Activated CD8-positive, alpha-beta T cell treated with anti-CD3 and anti-CD28 coated beads, Interleukin-2, amount 10 ng/mL, durations not matched to agents 7 days and 5 days (primary cell): Measurements from ENCODE around the gene LRRIQ3. TPM values are rescaled to one million over a fixed set of nuclear protein-coding genes. Genes with fewer than 3 reads are reported as not detected.

Experiments
- ATAC-seq: fragments of 150-1000 bp; cut with Tn5 transposase; one replicate; pipeline ENCODE4 v1.10.0; 2021; ENCODE audit warnings: moderate library complexity
- CTCF ChIA-PET: fragments of 350-600 bp; sonication (Branson Sonifier 250); formaldehyde crosslinking; loops from one replicate; lab custom pipeline; 2021; ENCODE audit warnings: antibody characterized with exemption; lab: Charles Lee
- POLR2A ChIA-PET: fragments of 350-600 bp; sonication (Branson Sonifier 250); formaldehyde crosslinking; loops from one replicate; lab custom pipeline; 2021; ENCODE audit warnings: antibody characterized with exemption; lab: Charles Lee
- DNase-seq: peaks from one replicate; pipeline ENCODE4 v3.0.0-alpha.2; 2020
- H3K27ac Mint-ChIP-seq: one replicate; pipeline ENCODE4 v1.8.0; 2021; ENCODE audit warnings: mild to moderate bottlenecking, mixed read lengths
- H3K27me3 Mint-ChIP-seq: one replicate; pipeline ENCODE4 v1.8.0; 2021; ENCODE audit warnings: low read depth, mixed read lengths
- H3K36me3 Mint-ChIP-seq: one replicate; pipeline ENCODE4 v1.8.0; 2021; ENCODE audit warnings: low read depth, mixed read lengths
- H3K4me1 Mint-ChIP-seq: one replicate; pipeline ENCODE4 v1.8.0; 2021; ENCODE audit warnings: low read depth, mixed read lengths
- H3K4me3 Mint-ChIP-seq: one replicate; pipeline ENCODE4 v1.8.0; 2021; ENCODE audit warnings: mild to moderate bottlenecking, mixed read lengths
- H3K9me3 Mint-ChIP-seq: one replicate; pipeline ENCODE4 v1.8.0; 2022; ENCODE audit warnings: mixed read lengths; ENCODE audit not compliant: insufficient read depth
- total RNA-seq, 2 experiments: library from RNA; stranded (reverse); gene quantifications; one replicate each; pipeline ENCODE4 v1.2.3, GENCODE V29; 2021

The LRRIQ3 gene
- total RNA-seq, 2 experiments from 2014 or later, result 0.37 to 0.45 TPM

- H3K4me1 Mint-ChIP-seq, result no peaks in the 10 kb centered on the region
- H3K27me3 Mint-ChIP-seq, result no peaks in the 10 kb centered on the region
- ChIA-PET CTCF (no interaction called here), POLR2A (no interaction called here)
- DNase-seq (no peak), ATAC-seq (no peak)
- no peak overlapping the region for H3K27ac Mint-ChIP-seq
- no peak overlapping the region for H3K4me3 Mint-ChIP-seq
- H3K36me3 Mint-ChIP-seq, result no peaks in the 10 kb centered on the region
- H3K9me3 Mint-ChIP-seq, result no peaks in the 10 kb centered on the region
Observed at GRCh38 chr1:74091371-74091770, 106.6 kb downstream of the LRRIQ3 start.

- DNase-seq (no peak), ATAC-seq (no peak)
- Mint-ChIP-seq H3K9me3 (no peaks in the 10 kb centered on the region), H3K4me1 (no peaks in the 10 kb centered on the region), H3K27ac (no peak overlapping the region), H3K36me3 (no peaks in the 10 kb centered on the region), H3K27me3 (no peaks in the 10 kb centered on the region), H3K4me3 (no peak overlapping the region)
- POLR2A ChIA-PET, result no interaction called here
- CTCF ChIA-PET, result no interaction called here
Observed at GRCh38 chr1:74083128-74083527, 114.8 kb downstream of the LRRIQ3 start.

- H3K27me3 Mint-ChIP-seq, result no peaks in the 10 kb centered on the region
- ChIA-PET POLR2A (no interaction called here), CTCF (no interaction called here)
- H3K27ac Mint-ChIP-seq, result no peak overlapping the region
- H3K36me3 Mint-ChIP-seq, result no peaks in the 10 kb centered on the region
- H3K4me3 Mint-ChIP-seq, result no peak overlapping the region
- ATAC-seq (no peak), DNase-seq (no peak)
- no peaks in the 10 kb centered on the region for H3K4me1 Mint-ChIP-seq
- H3K9me3 Mint-ChIP-seq, result no peaks in the 10 kb centered on the region
Observed at GRCh38 chr1:74065081-74065480, 132.9 kb downstream of the LRRIQ3 start.

- H3K4me3 Mint-ChIP-seq, result no peak overlapping the region
- H3K27ac Mint-ChIP-seq, result no peak overlapping the region
- no peaks in the 10 kb centered on the region for H3K27me3 Mint-ChIP-seq
- CTCF ChIA-PET, result no interaction called here
- no peak for ATAC-seq
- POLR2A ChIA-PET, result no interaction called here
- H3K36me3 Mint-ChIP-seq, result no peaks in the 10 kb centered on the region
- H3K9me3 Mint-ChIP-seq, result no peaks in the 10 kb centered on the region
- DNase-seq, result no peak
- H3K4me1 Mint-ChIP-seq, result no peaks in the 10 kb centered on the region
Observed at GRCh38 chr1:74057719-74058118, 140.3 kb downstream of the LRRIQ3 start.

GRCh38 chr1:74053407-74053806 lies 144.6 kb downstream of the LRRIQ3 start:
- CTCF ChIA-PET, result no interaction called here
- no peaks in the 10 kb centered on the region for H3K36me3 Mint-ChIP-seq

GRCh38 chr1:74050386-74050785 lies 147.6 kb downstream of the LRRIQ3 start:
- ChIA-PET POLR2A (no interaction called here), CTCF (no interaction called here)
- Mint-ChIP-seq H3K4me1 (no peaks in the 10 kb centered on the region), H3K27ac (no peak overlapping the region), H3K4me3 (no peak overlapping the region), H3K36me3 (no peaks in the 10 kb centered on the region), H3K27me3 (no peaks in the 10 kb centered on the region), H3K9me3 (no peaks in the 10 kb centered on the region)
- ATAC-seq (no peak), DNase-seq (no peak)

More at GRCh38 chr1:74053407-74053806, 144.6 kb downstream of the LRRIQ3 start:
- Mint-ChIP-seq H3K4me1 (no peaks in the 10 kb centered on the region), H3K9me3 (no peaks in the 10 kb centered on the region), H3K27me3 (no peaks in the 10 kb centered on the region), H3K4me3 (no peak overlapping the region), H3K27ac (no peak overlapping the region)
- POLR2A ChIA-PET, result no interaction called here
- no peak for ATAC-seq
- no peak for DNase-seq

- H3K9me3 Mint-ChIP-seq, result no peaks in the 10 kb centered on the region
- ChIA-PET POLR2A (no interaction called here), CTCF (no interaction called here)
- H3K27ac Mint-ChIP-seq, result no peak overlapping the region
- H3K4me3 Mint-ChIP-seq, result no peak overlapping the region
- no peaks in the 10 kb centered on the region for H3K36me3 Mint-ChIP-seq
- DNase-seq (no peak), ATAC-seq (no peak)
- no peaks in the 10 kb centered on the region for H3K4me1 Mint-ChIP-seq
- H3K27me3 Mint-ChIP-seq, result no peaks in the 10 kb centered on the region
Observed at GRCh38 chr1:74038042-74038441, 159.9 kb downstream of the LRRIQ3 start.

GRCh38 chr1:74012583-74012982 lies 185.4 kb downstream of the LRRIQ3 start:
- CTCF ChIA-PET, result no interaction called here
- peaks cover 7% of the 10 kb centered on the region for H3K4me1 Mint-ChIP-seq

GRCh38 chr1:74011736-74012135 lies 186.2 kb downstream of the LRRIQ3 start:
- H3K36me3 Mint-ChIP-seq, result no peaks in the 10 kb centered on the region
- no peaks in the 10 kb centered on the region for H3K27me3 Mint-ChIP-seq
- no peak for ATAC-seq
- no peak for DNase-seq
- no peak overlapping the region for H3K4me3 Mint-ChIP-seq
- H3K4me1 Mint-ChIP-seq, result peaks cover 7% of the 10 kb centered on the region
- ChIA-PET POLR2A (no interaction called here), CTCF (no interaction called here)
- no peak overlapping the region for H3K27ac Mint-ChIP-seq
- no peaks in the 10 kb centered on the region for H3K9me3 Mint-ChIP-seq

More at GRCh38 chr1:74012583-74012982, 185.4 kb downstream of the LRRIQ3 start:
- H3K36me3 Mint-ChIP-seq, result no peaks in the 10 kb centered on the region
- DNase-seq (no peak), ATAC-seq (no peak)
- no peak overlapping the region for H3K27ac Mint-ChIP-seq
- POLR2A ChIA-PET, result no interaction called here
- no peaks in the 10 kb centered on the region for H3K9me3 Mint-ChIP-seq
- no peak overlapping the region for H3K4me3 Mint-ChIP-seq
- no peaks in the 10 kb centered on the region for H3K27me3 Mint-ChIP-seq

- H3K27ac Mint-ChIP-seq, result peak overlapping the region; percentile 12
- ChIA-PET CTCF (no interaction called here), POLR2A (no interaction called here)
- peak; percentile 31 for DNase-seq
- H3K36me3 Mint-ChIP-seq, result no peaks in the 10 kb centered on the region
- no peaks in the 10 kb centered on the region for H3K9me3 Mint-ChIP-seq
- peak; percentile 64 for ATAC-seq
- H3K27me3 Mint-ChIP-seq, result no peaks in the 10 kb centered on the region
- peak overlapping the region; percentile 46 for H3K4me3 Mint-ChIP-seq
- H3K4me1 Mint-ChIP-seq, result peaks cover 7% of the 10 kb centered on the region
Observed at GRCh38 chr1:74010206-74010605, 187.8 kb downstream of the LRRIQ3 start.

GRCh38 chr1:74005533-74005932 lies 192.4 kb downstream of the LRRIQ3 start:
- ATAC-seq (no peak), DNase-seq (no peak)
- H3K4me1 Mint-ChIP-seq, result peaks cover 7% of the 10 kb centered on the region
- POLR2A ChIA-PET, result no interaction called here
- CTCF ChIA-PET, result no interaction called here
- H3K27me3 Mint-ChIP-seq, result no peaks in the 10 kb centered on the region
- H3K36me3 Mint-ChIP-seq, result no peaks in the 10 kb centered on the region
- no peak overlapping the region for H3K4me3 Mint-ChIP-seq
- H3K9me3 Mint-ChIP-seq, result no peaks in the 10 kb centered on the region
- no peak overlapping the region for H3K27ac Mint-ChIP-seq

- Mint-ChIP-seq H3K36me3 (no peaks in the 10 kb centered on the region), H3K4me3 (no peak overlapping the region), H3K27ac (no peak overlapping the region), H3K27me3 (no peaks in the 10 kb centered on the region), H3K4me1 (no peaks in the 10 kb centered on the region), H3K9me3 (no peaks in the 10 kb centered on the region)
- POLR2A ChIA-PET, result no interaction called here
- DNase-seq (no peak), ATAC-seq (no peak)
- CTCF ChIA-PET, result no interaction called here
Observed at GRCh38 chr1:74003806-74004205, 194.2 kb downstream of the LRRIQ3 start.

- H3K9me3 Mint-ChIP-seq, result no peaks in the 10 kb centered on the region
- no peak overlapping the region for H3K4me3 Mint-ChIP-seq
- ChIA-PET POLR2A (no interaction called here), CTCF (interaction anchor here (1.0 kb wide), 1 partner anchor 10 kb away, joined by 3 read pairs; no protein-coding TSS in a partner anchor)
- DNase-seq, result no peak
- no peaks in the 10 kb centered on the region for H3K4me1 Mint-ChIP-seq
- H3K27ac Mint-ChIP-seq, result no peak overlapping the region
- ATAC-seq, result no peak
- no peaks in the 10 kb centered on the region for H3K36me3 Mint-ChIP-seq
- H3K27me3 Mint-ChIP-seq, result no peaks in the 10 kb centered on the region
Observed at GRCh38 chr1:73998348-73998959, 199.5 kb downstream of the LRRIQ3 start.
